GM19395 (cell line): ENCODE measurements around the gene TAX1BP3.
A peak's percentile ranks its signal among the peaks of the same experiment; 100 is the strongest.
"Not testable (repeated sequence)": the region's sequence is repeated elsewhere in the genome, so short reads cannot be mapped to it uniquely, and the experiment has no call there.

Source experiments
- ATAC-seq: cut with Tn5 transposase; IDR thresholded peaks from one replicate; pipeline ENCODE4 v1.9.1; 2021; ENCODE audit warnings: mild to moderate bottlenecking, moderate library complexity; ENCODE audit not compliant: unreplicated experiment

The TAX1BP3 gene, protein sequence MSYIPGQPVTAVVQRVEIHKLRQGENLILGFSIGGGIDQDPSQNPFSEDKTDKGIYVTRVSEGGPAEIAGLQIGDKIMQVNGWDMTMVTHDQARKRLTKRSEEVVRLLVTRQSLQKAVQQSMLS

DNA sequence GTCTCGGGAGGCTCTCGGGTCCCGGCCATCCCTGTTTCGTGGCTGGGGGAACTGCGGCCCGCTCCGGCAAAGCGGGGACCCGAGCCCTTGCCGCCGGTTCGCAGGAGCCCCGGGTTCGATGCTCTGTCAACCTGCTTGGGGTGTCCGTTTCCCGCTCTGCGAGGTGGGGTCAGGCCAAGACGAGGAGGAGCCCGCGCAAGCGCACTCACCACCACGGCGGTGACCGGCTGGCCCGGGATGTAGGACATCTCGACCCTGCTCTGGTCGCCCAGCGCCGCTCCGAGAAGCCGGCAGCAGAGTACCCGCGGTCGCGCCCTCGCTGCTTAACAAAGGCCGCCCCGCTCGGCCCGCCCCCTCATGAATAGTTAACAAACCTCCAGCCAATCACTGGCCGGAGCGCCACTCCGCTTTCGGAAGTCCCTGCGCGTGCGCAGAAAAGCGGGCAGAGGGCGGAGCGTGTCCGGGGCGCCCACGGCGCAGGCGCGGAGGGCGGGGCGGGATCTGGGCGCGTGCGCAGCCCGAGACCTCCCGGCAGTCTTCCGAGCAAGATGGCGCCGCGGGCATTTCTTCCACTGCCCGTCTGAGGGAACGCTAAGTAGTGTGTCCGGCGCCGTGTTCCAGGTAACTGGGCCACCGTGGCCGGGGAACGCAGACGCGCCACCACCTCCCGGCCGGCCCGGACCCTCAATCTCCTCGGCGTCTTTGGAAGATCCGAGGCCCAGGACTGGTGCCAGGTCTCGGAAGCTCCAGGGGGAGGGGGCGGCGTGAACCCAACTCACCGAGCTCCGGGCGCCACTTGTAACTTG is at the start of gene TAX1BP3, which contains the start of gene EMC6:
Gene TAX1BP3, minus strand, starts transcription at position 300 of the 806 bp plus-strand sequence. Its CDS starts 52 bp downstream, at position 248.
Gene EMC6, plus strand, starts transcription at position 534 of the 806 bp plus-strand sequence. CDS start 335 bp downstream, outside the sequence.
- peak; percentile 88 for ATAC-seq

DNA sequence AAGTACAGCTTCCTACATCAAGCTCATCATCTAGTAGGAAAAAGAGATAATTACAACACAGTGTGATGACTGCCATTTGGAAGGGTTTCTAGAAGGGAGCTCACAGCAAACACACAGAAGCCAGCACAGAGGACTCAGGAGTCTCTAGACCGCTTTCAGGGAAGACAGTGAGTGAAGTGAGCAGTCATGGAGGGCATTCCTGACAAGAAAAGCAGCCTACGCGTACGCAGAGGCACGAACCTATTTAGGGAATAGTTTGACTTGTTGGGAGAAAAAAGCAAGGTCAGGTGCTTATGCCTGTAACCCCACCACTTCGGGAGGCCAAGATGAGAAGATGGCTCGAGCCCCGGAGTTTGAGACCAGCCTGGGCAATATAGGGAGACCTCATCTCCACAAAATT is 46.9 kb upstream of the TAX1BP3 start:
- ATAC-seq: no peak

DNA sequence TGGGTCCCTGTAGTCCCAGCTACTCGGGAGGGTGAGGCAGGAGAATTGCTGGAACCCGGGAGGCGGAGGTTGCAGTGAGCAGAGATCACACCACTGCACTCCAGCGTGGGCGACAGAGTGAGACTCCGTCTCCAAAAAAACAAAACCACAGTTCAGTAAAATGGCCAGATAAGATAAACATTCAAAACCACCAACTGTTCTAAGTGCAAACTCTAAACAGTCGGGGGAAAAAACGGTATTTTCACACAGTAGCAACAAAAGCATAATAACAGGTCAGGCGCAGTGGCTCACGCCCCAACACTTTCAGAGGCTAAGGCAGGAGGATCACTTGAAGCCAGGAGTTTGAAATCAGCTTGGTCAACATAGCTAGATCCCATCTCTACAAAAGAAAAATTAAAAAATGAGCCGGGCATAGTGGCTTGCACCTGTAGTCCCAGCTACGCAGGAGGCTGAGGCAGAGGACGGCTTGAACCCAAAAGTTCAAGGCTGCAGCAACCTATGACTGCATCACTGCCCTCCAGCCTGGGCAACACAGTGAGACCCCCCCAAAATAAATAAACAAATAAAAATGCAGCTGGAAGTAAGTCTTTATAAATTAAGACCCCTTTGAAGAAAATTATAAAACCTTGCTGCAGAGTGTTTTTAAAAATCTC is 44.6 kb upstream of the TAX1BP3 start:
- ATAC-seq: no peak

DNA sequence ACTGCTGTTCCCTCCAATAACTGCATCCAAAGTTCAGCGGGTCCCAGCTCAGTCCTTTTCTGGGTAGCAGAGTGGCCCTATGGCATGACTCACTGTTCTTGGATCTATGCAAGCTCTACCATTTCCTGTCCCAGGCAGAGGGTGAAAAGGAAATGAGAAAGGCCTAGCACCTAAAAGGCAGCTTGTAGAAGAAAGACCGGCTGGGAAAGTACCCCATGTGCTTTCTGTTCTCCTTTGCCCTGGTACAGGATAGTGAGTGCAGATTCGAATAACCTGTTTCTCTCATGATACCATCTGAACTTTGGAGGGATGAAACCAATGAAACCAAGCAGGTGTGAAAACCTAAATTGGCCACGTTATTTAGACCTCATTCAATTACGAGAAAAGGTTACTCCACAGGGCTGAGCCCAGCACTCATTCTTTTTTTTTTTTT is 42.6 kb upstream of the TAX1BP3 start:
- ATAC-seq: peak; percentile 85

DNA sequence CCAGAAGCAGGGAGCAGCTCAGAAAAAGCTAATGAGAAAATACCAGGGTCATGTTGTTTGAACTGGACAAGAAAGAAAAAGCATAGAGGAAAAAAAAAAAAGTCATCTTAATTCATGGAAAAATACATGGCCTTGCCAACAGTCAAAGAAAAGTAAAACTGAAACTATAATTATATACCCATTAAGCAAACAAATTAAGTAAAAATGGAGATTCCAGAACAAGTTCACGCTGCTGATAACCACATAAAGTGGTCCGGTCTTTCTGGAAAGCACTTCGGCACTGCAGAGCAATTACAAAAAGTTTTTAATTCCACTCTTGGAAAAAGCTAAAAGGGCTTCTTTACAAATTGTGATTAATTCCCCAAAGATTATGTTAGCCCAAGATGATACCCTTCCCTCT is 40.0 kb upstream of the TAX1BP3 start:
- ATAC-seq: no peak

DNA sequence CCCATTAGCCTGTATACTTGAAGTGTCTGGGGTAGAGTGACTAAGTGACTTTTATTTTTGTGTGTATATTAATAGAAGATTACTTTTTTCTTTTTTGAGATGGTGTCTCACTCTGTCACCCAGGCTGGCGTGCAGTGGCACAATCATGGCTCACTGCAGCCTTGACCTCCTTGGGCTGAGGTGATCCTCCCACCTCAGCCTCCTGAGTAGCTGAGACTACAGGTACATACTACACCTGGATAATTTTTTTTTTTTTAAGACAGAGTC is 37.3 kb upstream of the TAX1BP3 start:
- ATAC-seq: not testable (repeated sequence)

DNA sequence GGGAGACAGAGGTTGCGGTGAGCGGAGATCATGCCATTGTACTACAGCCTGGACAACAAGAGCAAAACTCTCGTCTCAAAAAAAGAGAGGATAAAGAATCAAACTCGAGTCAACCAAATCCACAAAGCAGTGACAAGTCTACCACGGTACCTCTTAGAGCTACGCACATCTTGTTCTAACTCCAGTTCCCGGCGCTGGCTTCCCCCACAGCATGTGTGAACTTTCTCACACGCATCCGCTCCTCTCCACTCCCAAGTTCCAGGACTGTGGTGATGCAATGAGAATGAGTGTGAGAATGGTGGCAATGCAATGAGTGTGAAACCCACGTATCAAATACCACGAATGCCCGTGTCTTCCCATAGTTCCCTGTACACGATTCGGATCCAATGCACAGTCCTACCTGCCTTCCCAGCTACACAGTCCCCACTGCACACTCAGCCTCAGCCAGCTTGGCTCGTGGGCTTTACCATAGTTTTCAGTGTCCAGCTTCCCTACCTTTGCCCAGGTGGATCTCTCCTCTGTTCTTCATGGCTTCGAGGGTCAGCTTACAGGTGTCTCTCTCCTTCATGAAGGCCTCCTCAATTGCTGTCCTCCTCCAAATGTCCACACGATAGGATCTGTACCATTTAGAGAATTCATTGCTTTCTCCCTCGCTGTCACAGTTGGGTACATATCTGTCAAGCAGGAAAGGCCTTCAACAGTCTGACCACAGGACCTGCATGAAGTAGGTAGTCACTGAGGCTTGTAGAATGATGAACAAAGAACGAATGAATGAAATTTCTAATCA is 36.7 kb upstream of the TAX1BP3 start:
- ATAC-seq: no peak

DNA sequence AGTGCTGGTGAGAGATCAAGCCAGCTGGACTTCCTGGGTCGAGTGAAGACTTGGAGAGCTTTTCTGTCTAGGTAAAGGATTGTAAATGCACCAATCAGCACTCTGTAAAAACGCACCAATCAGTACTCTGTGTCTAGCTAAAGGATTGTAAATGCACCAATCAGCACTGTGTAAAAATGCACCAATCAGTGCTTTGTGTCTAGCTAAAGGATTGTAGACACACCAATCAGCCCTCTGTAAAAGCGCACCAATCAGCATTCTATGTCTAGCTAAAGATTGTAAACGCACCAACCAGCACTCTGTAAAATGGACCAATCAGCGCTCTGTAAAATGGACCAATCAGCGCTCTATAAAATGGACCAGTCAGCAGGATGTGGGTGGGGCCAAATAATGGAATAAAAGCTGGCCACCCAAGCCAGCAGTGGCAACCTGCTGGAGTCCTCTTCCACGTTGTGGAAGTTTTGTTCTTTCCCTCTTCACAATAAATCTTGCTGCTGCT is 33.7 kb upstream of the TAX1BP3 start:
- ATAC-seq: not testable (repeated sequence)

DNA sequence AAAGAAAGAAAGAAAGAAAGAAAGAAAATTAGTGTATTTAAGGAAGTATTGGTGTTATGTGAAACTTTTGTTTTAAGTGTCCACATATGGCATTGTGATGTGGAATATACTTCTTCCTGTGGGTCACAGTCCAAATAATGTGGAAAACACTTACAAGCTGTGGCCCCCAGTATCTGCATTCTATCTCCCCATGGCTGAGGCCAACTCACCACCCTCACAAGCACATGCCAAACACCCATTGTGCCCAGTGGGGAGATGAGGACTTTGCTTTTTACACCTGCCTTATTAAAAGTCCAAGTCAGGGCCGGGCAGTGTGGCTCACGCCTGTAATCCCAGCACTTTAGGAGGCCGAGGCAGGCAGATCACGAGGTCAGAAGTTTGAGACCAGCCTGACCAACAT is 31.6 kb upstream of the TAX1BP3 start:
- ATAC-seq: no peak

DNA sequence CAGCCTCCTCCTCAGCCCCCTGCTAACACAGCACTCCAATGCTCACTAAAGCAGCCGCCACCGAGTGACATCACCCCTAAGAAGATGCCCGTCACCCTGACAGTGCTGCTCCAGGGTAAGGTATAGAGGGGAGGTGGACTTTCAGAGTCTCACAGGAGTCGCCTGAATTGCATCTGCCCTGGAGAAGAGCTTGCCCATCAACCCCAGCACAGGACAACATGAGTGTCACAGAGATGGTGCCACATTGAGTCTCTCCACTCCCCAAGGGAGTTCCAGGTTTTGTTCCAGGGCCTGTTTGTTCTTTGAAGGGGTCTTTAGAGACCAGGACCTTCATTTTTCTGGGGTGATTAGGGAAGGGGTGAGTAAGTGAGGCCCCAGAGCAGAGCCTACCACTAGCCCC is 29.8 kb upstream of the TAX1BP3 start:
- no peak for ATAC-seq

DNA sequence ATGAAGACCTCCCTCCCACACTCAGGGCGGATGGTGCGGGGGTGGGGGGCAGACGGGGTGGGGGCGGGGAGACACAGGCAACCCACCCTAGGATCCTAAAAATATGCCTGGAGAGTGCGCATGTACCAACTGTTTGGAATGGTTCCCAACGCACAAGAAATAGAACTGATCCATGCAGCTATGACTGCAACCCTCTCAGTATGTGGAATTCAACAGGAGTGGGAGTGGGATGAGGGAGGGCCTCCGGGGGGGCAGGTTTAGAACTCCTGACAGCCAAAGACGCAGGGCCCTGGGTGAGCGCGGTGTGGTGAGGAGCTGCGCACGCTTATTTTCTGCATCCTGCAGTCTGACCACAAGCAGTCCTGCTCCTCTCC is 28.7 kb upstream of the TAX1BP3 start:
- no peak for ATAC-seq

DNA sequence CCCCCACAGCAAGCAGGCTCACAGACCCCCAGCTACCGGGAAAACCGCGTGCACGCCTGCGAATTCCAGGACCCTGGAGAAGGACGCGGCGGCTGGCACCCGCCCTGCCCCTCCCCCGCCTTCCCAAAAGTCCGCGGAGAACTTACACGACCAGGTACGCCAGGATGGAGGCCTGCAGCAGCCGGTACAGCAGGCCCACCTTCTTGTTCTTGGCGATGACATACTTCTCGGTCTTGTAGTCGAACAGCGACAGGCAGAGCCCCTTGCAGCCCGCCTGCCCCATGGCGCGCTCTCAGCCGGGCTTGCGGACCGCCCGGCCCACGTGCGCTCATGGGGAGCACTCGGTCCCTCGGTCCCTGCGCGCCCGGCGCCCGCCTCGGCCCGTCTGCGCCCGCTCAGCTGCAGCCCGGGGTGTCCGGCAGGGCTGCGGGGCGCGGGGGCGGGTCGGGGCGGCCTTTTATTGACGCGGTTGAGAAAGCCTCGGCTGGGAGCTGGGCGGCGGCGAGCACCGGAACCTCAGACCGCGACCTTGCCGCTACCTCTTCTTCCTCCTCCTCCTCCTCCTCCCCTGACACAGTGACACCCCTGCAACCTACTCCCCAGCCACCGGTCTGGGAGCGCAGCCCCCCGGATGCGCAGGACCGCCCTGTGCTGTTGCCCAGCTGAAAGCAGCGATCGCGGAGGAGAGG is 27.5 kb upstream of the TAX1BP3 start, which contains the start of gene P2RX5:
Gene P2RX5, minus strand, starts transcription at position 433 of the 689 bp plus-strand sequence. Its CDS starts 150 bp downstream, at position 283.
- no peak for ATAC-seq

DNA sequence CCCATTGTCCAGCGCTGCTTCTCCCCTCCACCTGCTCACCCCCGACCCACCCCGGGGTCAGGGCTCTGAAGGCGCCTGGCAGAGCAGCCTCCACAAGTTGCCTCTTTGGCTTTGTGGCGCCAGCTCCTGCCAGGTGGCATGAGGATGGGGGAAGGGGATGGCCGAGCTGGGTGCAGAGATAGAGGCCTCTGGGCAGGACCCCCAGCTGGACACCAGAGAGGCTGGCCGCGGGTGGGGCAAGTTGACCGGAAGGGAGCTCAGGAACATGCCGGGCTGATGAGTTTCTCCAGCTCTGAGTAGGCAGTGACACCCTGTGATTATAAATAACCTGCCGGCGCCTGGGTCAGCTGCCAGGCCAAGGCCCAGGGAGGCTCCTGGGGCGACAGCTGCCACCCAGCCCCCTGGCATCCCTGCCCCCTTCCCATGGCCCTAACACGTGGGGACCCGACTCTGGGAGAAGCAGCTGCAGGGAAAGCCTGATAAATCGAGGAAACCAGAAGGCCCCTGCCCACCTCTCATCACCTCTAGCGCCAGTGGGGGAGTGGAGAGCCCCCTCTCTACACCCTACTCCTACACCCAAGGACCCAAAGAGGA is 26.8 kb upstream of the TAX1BP3 start:
- ATAC-seq: no peak

DNA sequence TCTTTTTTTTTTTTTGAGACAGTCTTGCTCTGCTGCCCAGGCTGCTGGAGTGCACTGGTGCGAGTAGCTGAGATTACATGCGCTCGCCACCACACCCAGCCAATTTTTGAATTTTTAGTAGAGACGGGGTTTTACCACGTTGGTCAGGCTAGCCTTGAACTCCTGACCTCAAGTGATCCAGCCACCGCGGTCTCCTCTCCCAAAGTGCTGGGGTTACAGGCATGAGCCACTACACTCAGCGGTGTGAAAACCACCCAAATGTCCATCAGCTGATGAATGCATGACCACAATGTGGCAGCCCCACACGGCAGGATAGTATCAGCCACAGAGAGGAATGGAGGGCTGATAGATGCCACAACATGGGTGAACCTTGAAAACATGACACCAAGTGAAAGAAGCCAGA is 25.5 kb upstream of the TAX1BP3 start:
- ATAC-seq: no peak

DNA sequence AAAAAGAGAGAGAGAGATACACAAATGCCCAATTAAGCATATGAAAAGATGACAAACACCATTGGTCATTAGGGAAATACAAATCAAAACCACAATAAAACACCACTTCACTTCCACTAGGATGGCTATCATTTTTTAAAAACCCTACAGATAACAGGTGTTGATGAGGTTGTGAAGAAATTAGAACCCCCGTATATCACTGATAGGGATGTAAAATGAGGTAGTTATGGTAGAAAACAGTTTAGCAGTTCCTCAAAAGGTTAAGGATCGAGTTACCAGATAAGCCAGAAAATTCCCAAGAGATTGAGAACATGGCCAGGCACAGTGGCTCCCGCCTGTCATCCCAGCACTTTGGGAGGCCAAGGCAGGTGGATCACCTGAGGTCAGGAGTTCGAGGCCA is 24.8 kb upstream of the TAX1BP3 start:
- ATAC-seq: no peak

DNA sequence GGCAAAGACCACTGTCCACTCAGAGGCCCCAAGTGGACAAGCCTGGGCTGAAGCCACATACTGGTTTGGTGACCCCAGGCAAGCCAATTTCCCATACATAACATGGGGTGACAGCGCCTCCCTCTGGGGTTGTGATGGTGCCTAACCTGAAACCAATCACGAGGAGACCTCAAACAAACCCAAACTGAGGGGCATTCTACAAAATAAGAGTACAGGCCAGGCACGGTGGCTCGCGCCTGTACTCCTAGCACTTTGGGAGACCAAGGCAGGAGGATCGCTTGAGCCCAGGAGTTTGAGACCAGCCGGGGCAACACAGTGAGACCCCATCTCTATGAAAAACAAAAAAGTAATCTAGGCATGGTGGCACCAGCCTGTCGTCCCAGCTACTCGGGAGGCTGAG is 24.0 kb upstream of the TAX1BP3 start:
- no peak for ATAC-seq

DNA sequence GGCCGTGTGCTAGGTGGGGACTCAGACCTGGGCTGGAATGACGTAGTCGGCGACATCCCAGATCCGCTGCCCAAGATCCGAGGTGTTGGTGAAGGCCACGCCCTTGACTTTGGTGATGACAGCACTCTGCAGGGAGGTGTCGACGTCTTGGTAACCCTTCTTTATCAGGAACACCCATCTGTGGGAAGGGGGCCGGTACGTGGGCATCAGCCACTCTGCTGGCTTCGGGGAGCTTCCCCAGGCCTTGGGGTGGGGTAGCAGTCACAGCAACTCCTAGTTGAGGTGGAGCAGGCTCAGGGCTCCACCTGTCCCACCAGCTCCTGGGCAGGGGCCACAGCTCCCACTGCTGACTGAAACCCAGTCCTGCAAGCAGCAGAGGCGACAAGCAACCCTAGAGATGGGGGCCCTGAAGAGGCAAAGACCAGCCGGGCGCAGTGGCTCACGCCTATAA is 23.3 kb upstream of the TAX1BP3 start:
- no peak for ATAC-seq

DNA sequence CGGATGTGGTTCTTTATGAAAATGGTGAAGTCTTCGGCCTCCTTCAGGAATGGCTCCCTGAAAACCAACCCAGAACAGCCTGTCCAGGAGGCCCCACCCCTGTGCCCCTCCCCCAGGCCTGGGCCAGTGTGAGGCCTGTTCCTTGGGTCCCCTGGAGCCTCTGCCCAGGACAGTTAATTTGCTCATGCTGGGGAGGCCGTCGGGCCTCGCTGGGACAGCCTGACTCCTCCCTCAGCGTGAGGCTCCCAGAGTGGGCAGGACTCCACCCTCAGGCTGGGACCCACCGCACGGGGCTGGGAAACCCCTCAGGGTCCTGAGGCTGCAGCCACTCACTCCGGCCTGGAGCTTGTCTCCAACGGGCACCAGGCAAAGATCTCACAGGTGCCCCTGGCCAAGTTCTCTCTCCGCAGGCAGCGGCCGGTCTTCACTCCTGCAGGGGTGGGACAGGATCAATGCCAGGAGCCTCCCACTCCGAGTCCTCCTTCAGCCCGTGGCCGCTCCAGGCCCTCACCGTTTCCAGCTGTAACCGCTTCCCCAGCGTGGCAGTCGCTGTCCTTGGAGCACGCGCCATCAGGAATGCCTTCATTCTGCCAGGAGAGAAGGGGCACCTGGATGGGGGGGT is 21.8 kb upstream of the TAX1BP3 start:
- no peak for ATAC-seq

DNA sequence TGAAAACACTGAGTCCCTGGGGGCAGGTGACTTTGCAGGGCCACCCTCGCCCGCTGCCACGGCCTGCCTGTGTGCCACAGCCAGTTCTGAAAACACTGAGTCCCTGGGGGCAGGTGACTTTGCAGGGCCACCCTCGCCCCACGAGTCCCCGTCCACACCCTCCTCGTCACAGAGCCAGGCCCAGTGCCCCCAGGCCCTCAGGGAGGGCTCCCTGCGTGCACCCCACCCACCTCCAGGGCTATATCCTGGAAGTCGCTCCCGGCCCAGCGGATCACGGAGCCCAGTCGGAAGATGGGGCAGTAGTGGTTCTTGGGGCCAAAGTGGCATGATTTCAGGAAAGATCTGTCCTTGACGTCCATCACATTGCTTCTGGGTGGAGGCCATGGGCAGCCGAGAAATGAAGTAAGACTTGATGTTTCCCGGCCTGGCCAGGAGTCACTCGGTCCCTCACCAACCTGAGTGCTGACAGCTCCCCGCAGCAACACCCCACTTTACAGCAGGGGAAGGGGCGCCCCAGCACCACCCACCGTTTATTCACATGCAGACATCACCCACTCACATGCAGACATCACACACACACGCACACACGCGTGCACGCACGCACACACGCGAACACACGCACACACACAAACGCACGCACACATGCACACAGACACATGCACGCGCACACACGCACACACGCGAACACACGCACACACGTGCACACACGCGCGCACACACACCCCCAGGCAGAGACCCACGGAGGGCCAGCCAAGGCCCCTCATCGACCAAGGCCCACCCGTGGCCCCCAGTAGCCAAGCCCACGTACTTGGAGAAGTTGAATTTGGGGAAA is 21.1 kb upstream of the TAX1BP3 start:
- ATAC-seq: no peak
